Thyroid gland (tissue), 4 donors: ENCODE measurements around the gene VWA2. TPM values are rescaled to one million over a fixed set of nuclear protein-coding genes. Genes with fewer than 3 reads are reported as not detected.

Source experiments
- DNase-seq, 2 donors: peaks; one replicate each; pipeline ENCODE4 v3.0.0-alpha.2; 2019
- H3K27ac ChIP-seq, 3 donors: fragments of 200-600 bp; sonication (generic); 1 replicate in 2 of 3; 2 replicates in 1 of 3; pipeline ENCODE4 v1.5.1; 2016 to 2019; ENCODE audit warnings: mild to moderate bottlenecking in 1 of 3, moderate library complexity in 1 of 3
- H3K27me3 ChIP-seq: fragments of 200-600 bp; sonication (generic); one replicate; pipeline ENCODE4 v1.5.1; 2019
- H3K36me3 ChIP-seq, 2 donors: fragments of 200-600 bp; sonication (generic); one replicate each; pipeline ENCODE4 v1.5.1; 2016 to 2019
- H3K4me1 ChIP-seq, 2 donors: fragments of 200-600 bp; sonication (generic); one replicate each; pipeline ENCODE4 v1.5.1; 2017 to 2019
- H3K4me3 ChIP-seq, 3 donors: fragments of 200-600 bp; sonication (generic); replicated peaks in 1 of 3; 1 replicate in 2 of 3; 2 replicates in 1 of 3; pipeline ENCODE4 v1.5.1; 2016; ENCODE audit warnings: mild to moderate bottlenecking in 1 of 3
- H3K9me3 ChIP-seq: fragments of 200-600 bp; sonication (generic); one replicate; pipeline ENCODE4 v1.5.1; 2017
- CTCF ChIP-seq, 6 experiments: fragments of 200-600 bp in 3 of 6; fragments of 450-650 bp in 3 of 6; sonication (generic) in 3 of 6; IDR thresholded peaks; one replicate each; pipeline ENCODE4 v1.5.1; 2016 to 2019; ENCODE audit warnings: antibody characterized with exemption in 6 of 6, mild to moderate bottlenecking in 2 of 6, inconsistent platforms in 1 of 6, moderate library complexity in 1 of 6
- POLR2A ChIP-seq, 2 donors: fragments of 450-650 bp; IDR thresholded peaks; one replicate each; pipeline ENCODE4 v1.6.1; 2017; ENCODE audit warnings: antibody characterized with exemption in 2 of 2, mild to moderate bottlenecking in 2 of 2, moderate library complexity in 1 of 2
- WGBS, 2 donors: methylation state at CpG; one replicate each; pipeline ENCODE4 v1.1.5; 2017; 5-methylcytosine and 5-hydroxymethylcytosine counted together
- intact Hi-C: fragments of 100-400 bp; cut with DNase I; formaldehyde crosslinking; loops from one replicate; pipeline ENCODE4 v1.15.1; 2023
- total RNA-seq, 4 donors: library from RNA; depleted of rRNA; stranded (reverse); fragments of >200 nt; gene quantifications; one replicate each; pipeline ENCODE4 v1.2.3, GENCODE V29; 2016

VWA2 gene
- total RNA-seq, 4 donors from 2014 or later, result 0.13 to 0.22 TPM; not detected in 2

GRCh38 chr10:114281006-114281405 lies 42.0 kb downstream of the VWA2 start:
- Histone ChIP-seq H3K4me3 (no peak overlapping the region), H3K4me1 (no peaks in the 10 kb centered on the region), H3K27me3 (no peaks in the 10 kb centered on the region), H3K9me3 (no peaks in the 10 kb centered on the region), H3K36me3 (no peaks in the 10 kb centered on the region), H3K27ac (no peak overlapping the region)
- TF ChIP-seq POLR2A (IDR thresholded peaks at IDR 0.05) (no peak), CTCF (IDR thresholded peaks at IDR 0.05) (no peak)
- intact Hi-C loops, result no loop called here
- no peak for DNase-seq
- WGBS, 2 donors, result 69 to 74% methylated on average over 7 of the region's 7 CpGs

- Histone ChIP-seq H3K4me3 (no peak overlapping the region), H3K9me3 (no peaks in the 10 kb centered on the region), H3K27ac (no peak overlapping the region), H3K36me3 (no peaks in the 10 kb centered on the region), H3K4me1 (no peaks in the 10 kb centered on the region), H3K27me3 (no peaks in the 10 kb centered on the region)
- DNase-seq, result no peak
- intact Hi-C loops, result no loop called here
- 61 to 66% methylated on average over 5 of the region's 5 CpGs for WGBS, 2 donors
- no peak for TF ChIP-seq POLR2A (IDR thresholded peaks at IDR 0.05)
- TF ChIP-seq CTCF (IDR thresholded peaks at IDR 0.05), result no peak
Observed at GRCh38 chr10:114281461-114281860, 42.4 kb downstream of the VWA2 start.

GRCh38 chr10:114282526-114282925 lies 43.5 kb downstream of the VWA2 start:
- H3K27ac ChIP-seq, result no peak overlapping the region
- no peaks in the 10 kb centered on the region for H3K27me3 ChIP-seq
- intact Hi-C loops, result no loop called here
- no peaks in the 10 kb centered on the region for H3K4me1 ChIP-seq
- no peak overlapping the region for H3K4me3 ChIP-seq
- TF ChIP-seq POLR2A (IDR thresholded peaks at IDR 0.05) (no peak), CTCF (IDR thresholded peaks at IDR 0.05) (no peak)
- no peaks in the 10 kb centered on the region for H3K9me3 ChIP-seq
- 36 to 71% methylated on average over 2 of the region's 2 CpGs for WGBS, 2 donors
- no peak for DNase-seq
- H3K36me3 ChIP-seq, result no peaks in the 10 kb centered on the region

- H3K4me3 ChIP-seq, result no peak overlapping the region
- no peaks in the 10 kb centered on the region for H3K36me3 ChIP-seq
- DNase-seq, result no peak
- WGBS, 2 donors, result 91 to 93% methylated on average over 8 to 10 of the region's 10 CpGs
- TF ChIP-seq CTCF (IDR thresholded peaks at IDR 0.05) (no peak), POLR2A (IDR thresholded peaks at IDR 0.05) (no peak)
- no peaks in the 10 kb centered on the region for H3K4me1 ChIP-seq
- no peak overlapping the region for H3K27ac ChIP-seq
- intact Hi-C loops, result no loop called here
- H3K9me3 ChIP-seq, result no peaks in the 10 kb centered on the region
- no peaks in the 10 kb centered on the region for H3K27me3 ChIP-seq
Observed at GRCh38 chr10:114283091-114283490, 44.0 kb downstream of the VWA2 start.

GRCh38 chr10:114283535-114284234 lies 44.6 kb downstream of the VWA2 start:
- Histone ChIP-seq H3K4me3 (no peak overlapping the region), H3K9me3 (no peaks in the 10 kb centered on the region), H3K27ac (no peak overlapping the region), H3K27me3 (no peaks in the 10 kb centered on the region), H3K4me1 (no peaks in the 10 kb centered on the region), H3K36me3 (no peaks in the 10 kb centered on the region)
- intact Hi-C loops, result no loop called here
- TF ChIP-seq POLR2A (IDR thresholded peaks at IDR 0.05), result no peak
- no peak for TF ChIP-seq CTCF (IDR thresholded peaks at IDR 0.05)
- 81 to 89% methylated on average over 6 of the region's 6 CpGs for WGBS, 2 donors
- DNase-seq, result no peak
